BLaER1 (cell line): ENCODE results near the gene GPATCH8.
"Not testable (repeated sequence)": the region's sequence is repeated elsewhere in the genome, so short reads cannot be mapped to it uniquely, and the experiment has no call there.

Source experiments
- H3K27ac ChIP-seq: shearing (Covaris generic); formaldehyde crosslinking; 2 replicates; pipeline ENCODE4 v1.8.1; 2022
- H3K27me3 ChIP-seq: shearing (Covaris generic); formaldehyde crosslinking; 2 replicates; pipeline ENCODE4 v1.8.1; 2022
- H3K36me3 ChIP-seq: shearing (Covaris generic); formaldehyde crosslinking; 2 replicates; pipeline ENCODE4 v1.8.1; 2022
- H3K4me1 ChIP-seq: shearing (Covaris generic); formaldehyde crosslinking; 2 replicates; pipeline ENCODE4 v1.8.1; 2022
- H3K4me2 ChIP-seq: shearing (Covaris generic); formaldehyde crosslinking; 2 replicates; pipeline ENCODE4 v1.8.1; 2022
- H3K4me3 ChIP-seq: shearing (Covaris generic); formaldehyde crosslinking; 2 replicates; pipeline ENCODE4 v1.8.1; 2022
- H3K9ac ChIP-seq: shearing (Covaris generic); formaldehyde crosslinking; 2 replicates; pipeline ENCODE4 v1.8.1; 2022
- H3K9me3 ChIP-seq: shearing (Covaris generic); formaldehyde crosslinking; 2 replicates; pipeline ENCODE4 v1.8.1; 2022
- H4K20me1 ChIP-seq: shearing (Covaris generic); formaldehyde crosslinking; 2 replicates; pipeline ENCODE4 v1.8.1; 2022
- Cebpa-rat ChIP-seq: shearing (Covaris generic); IDR thresholded peaks from 2 replicates; pipeline ENCODE4 v1.8.1; 2022

The GPATCH8 gene

GRCh38 chr17:44541884-44542581 lies 38.8 kb upstream of the GPATCH8 start:
- Histone ChIP-seq H3K4me1 (peaks cover 38% of the 10 kb centered on the region), H3K27ac (peak overlapping the region; percentile 77), H3K36me3 (no peaks in the 10 kb centered on the region), H3K4me2 (peak overlapping the region; percentile 84), H4K20me1 (no peaks in the 10 kb centered on the region), H3K9ac (peak overlapping the region; percentile 49; the same call in 1 of the 2 replicates), H3K27me3 (no peaks in the 10 kb centered on the region), H3K4me3 (no peak overlapping the region), H3K9me3 (peaks cover 7% of the 10 kb centered on the region; the same call in 1 of the 2 replicates)
- no peak for TF ChIP-seq Cebpa-rat

GRCh38 chr17:44540246-44541084 lies 37.3 kb upstream of the GPATCH8 start:
- H4K20me1 ChIP-seq: no peaks in the 10 kb centered on the region
- H3K9me3 ChIP-seq: peaks cover 7% of the 10 kb centered on the region; the same call in 1 of the 2 replicates
- H3K4me3 ChIP-seq: no peak overlapping the region
- H3K36me3 ChIP-seq: no peaks in the 10 kb centered on the region
- H3K27me3 ChIP-seq: no peaks in the 10 kb centered on the region
- H3K4me2 ChIP-seq: no peak overlapping the region
- no peak for TF ChIP-seq Cebpa-rat
- H3K9ac ChIP-seq: no peak overlapping the region
- H3K4me1 ChIP-seq: peaks cover 50% of the 10 kb centered on the region
- no peak overlapping the region for H3K27ac ChIP-seq

- Histone ChIP-seq H3K36me3 (no peaks in the 10 kb centered on the region), H3K27me3 (no peaks in the 10 kb centered on the region), H3K4me1 (peaks cover 48% of the 10 kb centered on the region), H3K27ac (no peak overlapping the region), H3K4me2 (no peak overlapping the region), H4K20me1 (no peaks in the 10 kb centered on the region), H3K4me3 (no peak overlapping the region), H3K9ac (no peak overlapping the region), H3K9me3 (peaks cover 7% of the 10 kb centered on the region; the same call in 1 of the 2 replicates)
- TF ChIP-seq Cebpa-rat: no peak
These were observed 36.5 kb upstream of the GPATCH8 start for GRCh38 chr17:44539673-44540072.

- not testable (repeated sequence) for H4K20me1 ChIP-seq, H3K27me3 ChIP-seq, H3K27ac ChIP-seq, H3K4me3 ChIP-seq, H3K4me2 ChIP-seq, H3K9ac ChIP-seq, H3K9me3 ChIP-seq, H3K36me3 ChIP-seq
- H3K4me1 ChIP-seq: peaks cover 44% of the 10 kb centered on the region
These were observed 34.7 kb upstream of the GPATCH8 start for GRCh38 chr17:44537922-44538321.

GRCh38 chr17:44536090-44536953 lies 33.1 kb upstream of the GPATCH8 start:
- Histone ChIP-seq H3K36me3 (no peaks in the 10 kb centered on the region), H3K27me3 (no peaks in the 10 kb centered on the region), H3K9me3 (peaks cover 7% of the 10 kb centered on the region; the same call in 1 of the 2 replicates), H3K4me3 (no peak overlapping the region), H3K9ac (peak overlapping the region; percentile 65), H3K27ac (peak overlapping the region; percentile 75), H4K20me1 (no peaks in the 10 kb centered on the region), H3K4me2 (peak overlapping the region; percentile 64), H3K4me1 (peaks cover 28% of the 10 kb centered on the region)
- no peak for TF ChIP-seq Cebpa-rat

GRCh38 chr17:44533533-44534246 lies 30.5 kb upstream of the GPATCH8 start:
- H3K9me3 ChIP-seq: peaks cover 7% of the 10 kb centered on the region; the same call in 1 of the 2 replicates
- H3K9ac ChIP-seq: peak overlapping the region; percentile 70; the same call in 1 of the 2 replicates
- no peak overlapping the region for H3K4me3 ChIP-seq
- H4K20me1 ChIP-seq: no peaks in the 10 kb centered on the region
- H3K27me3 ChIP-seq: no peaks in the 10 kb centered on the region
- no peak for TF ChIP-seq Cebpa-rat
- H3K27ac ChIP-seq: peak overlapping the region; percentile 74
- peaks cover 27% of the 10 kb centered on the region for H3K4me1 ChIP-seq
- peak overlapping the region; percentile 57 for H3K4me2 ChIP-seq
- H3K36me3 ChIP-seq: no peaks in the 10 kb centered on the region

- no peaks in the 10 kb centered on the region for H3K27me3 ChIP-seq
- H3K9me3 ChIP-seq: peaks cover 15% of the 10 kb centered on the region; the same call in 1 of the 2 replicates
- no peak for TF ChIP-seq Cebpa-rat
- no peak overlapping the region for H3K4me3 ChIP-seq
- no peak overlapping the region for H3K27ac ChIP-seq
- H3K9ac ChIP-seq: no peak overlapping the region
- no peak overlapping the region for H3K4me2 ChIP-seq
- peaks cover 14% of the 10 kb centered on the region for H3K4me1 ChIP-seq
- no peaks in the 10 kb centered on the region for H3K36me3 ChIP-seq
- no peaks in the 10 kb centered on the region for H4K20me1 ChIP-seq
These were observed 27.8 kb upstream of the GPATCH8 start for GRCh38 chr17:44530896-44531418.

GRCh38 chr17:44529864-44530263 lies 26.7 kb upstream of the GPATCH8 start:
- no peaks in the 10 kb centered on the region for H3K36me3 ChIP-seq
- H3K4me2 ChIP-seq: no peak overlapping the region
- no peak for TF ChIP-seq Cebpa-rat
- H3K9me3 ChIP-seq: peaks cover 15% of the 10 kb centered on the region; the same call in 1 of the 2 replicates
- H3K4me1 ChIP-seq: peaks cover 8% of the 10 kb centered on the region
- no peaks in the 10 kb centered on the region for H3K27me3 ChIP-seq
- H3K9ac ChIP-seq: no peak overlapping the region
- H4K20me1 ChIP-seq: no peaks in the 10 kb centered on the region
- no peak overlapping the region for H3K27ac ChIP-seq
- H3K4me3 ChIP-seq: no peak overlapping the region

- H3K4me3 ChIP-seq: no peak overlapping the region
- TF ChIP-seq Cebpa-rat: no peak
These were observed 24.7 kb upstream of the GPATCH8 start for GRCh38 chr17:44527954-44528353.

More at GRCh38 chr17:44527954-44528353, 24.7 kb upstream of the GPATCH8 start:
- no peak overlapping the region for H3K4me2 ChIP-seq
- peaks cover 15% of the 10 kb centered on the region; the same call in 1 of the 2 replicates for H3K9me3 ChIP-seq
- H3K4me1 ChIP-seq: no peaks in the 10 kb centered on the region
- H3K27ac ChIP-seq: no peak overlapping the region
- no peaks in the 10 kb centered on the region for H3K36me3 ChIP-seq
- no peak overlapping the region for H3K9ac ChIP-seq
- no peaks in the 10 kb centered on the region for H4K20me1 ChIP-seq
- no peaks in the 10 kb centered on the region for H3K27me3 ChIP-seq
